Esophagus squamous epithelium (tissue), 5 donors: Measurements from ENCODE around the gene POMP. TPM values are rescaled to one million over a fixed set of nuclear protein-coding genes. Genes with fewer than 3 reads are reported as not detected.

Experiments used
- DNase-seq: peaks from one replicate; lab custom pipeline; 2025; lab: John Stamatoyannopoulos, UW
- H3K27ac ChIP-seq, 4 donors: fragments of 200-600 bp; sonication (generic); one replicate each; pipeline ENCODE4 v1.5.1; 2016 to 2019; ENCODE audit warnings: mild to moderate bottlenecking in 1 of 4
- H3K27me3 ChIP-seq, 4 donors: fragments of 200-600 bp; sonication (generic); 1 replicate in 3 of 4; 2 replicates in 1 of 4; pipeline versions ENCODE4 v1.5.1 to v1.6.0; 2017 to 2021; ENCODE audit warnings: antibody characterized with exemption in 1 of 4
- H3K36me3 ChIP-seq, 3 donors: fragments of 200-600 bp; sonication (generic); one replicate each; pipeline ENCODE4 v1.5.1; 2016 to 2019
- H3K4me1 ChIP-seq, 3 donors: fragments of 200-600 bp; sonication (generic); one replicate each; pipeline ENCODE4 v1.5.1; 2017 to 2019
- H3K4me3 ChIP-seq, 4 donors: fragments of 200-600 bp; sonication (generic); 1 replicate in 3 of 4; 2 replicates in 1 of 4; pipeline ENCODE4 v1.5.1; 2016 to 2019; ENCODE audit warnings: mild to moderate bottlenecking in 2 of 4, moderate library complexity in 1 of 4
- H3K9me3 ChIP-seq, 3 donors: fragments of 200-600 bp; sonication (generic); one replicate each; pipeline ENCODE4 v1.5.1; 2016 to 2019
- POLR2A ChIP-seq, 4 donors: fragments of 450-650 bp; IDR thresholded peaks; one replicate each; pipeline ENCODE4 v1.6.1; 2017; ENCODE audit warnings: antibody characterized with exemption in 4 of 4, mild to moderate bottlenecking in 4 of 4, moderate library complexity in 3 of 4
- WGBS, 2 donors: methylation state at CpG; one replicate each; pipeline ENCODE4 v1.1.5; 2018; 5-methylcytosine and 5-hydroxymethylcytosine counted together
- intact Hi-C: fragments of 100-400 bp; cut with DNase I; formaldehyde crosslinking; loops from one replicate; pipeline ENCODE4 v1.15.0; 2022
- total RNA-seq, 4 donors: library from RNA; depleted of rRNA; stranded (reverse); fragments of >200 nt; gene quantifications; one replicate each; pipeline ENCODE4 v1.1.0, GENCODE V29; 2016
- TF ChIP-seq, protein P1 (sequence below), 6 experiments: fragments of 450-650 bp in 4 of 6; fragments of 200-600 bp in 2 of 6; sonication (generic) in 2 of 6; IDR thresholded peaks; one replicate each; pipeline ENCODE4 v1.5.1; 2016 to 2019; ENCODE audit warnings: antibody characterized with exemption in 6 of 6, mild to moderate bottlenecking in 4 of 6, moderate library complexity in 4 of 6
- donor health status: DM: yes; HTN: yes; CAD: no.

Gene POMP, protein sequence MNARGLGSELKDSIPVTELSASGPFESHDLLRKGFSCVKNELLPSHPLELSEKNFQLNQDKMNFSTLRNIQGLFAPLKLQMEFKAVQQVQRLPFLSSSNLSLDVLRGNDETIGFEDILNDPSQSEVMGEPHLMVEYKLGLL
- 10 to 100 TPM; 42.8 to 79.4 (median 65.3) TPM for total RNA-seq

DNA sequence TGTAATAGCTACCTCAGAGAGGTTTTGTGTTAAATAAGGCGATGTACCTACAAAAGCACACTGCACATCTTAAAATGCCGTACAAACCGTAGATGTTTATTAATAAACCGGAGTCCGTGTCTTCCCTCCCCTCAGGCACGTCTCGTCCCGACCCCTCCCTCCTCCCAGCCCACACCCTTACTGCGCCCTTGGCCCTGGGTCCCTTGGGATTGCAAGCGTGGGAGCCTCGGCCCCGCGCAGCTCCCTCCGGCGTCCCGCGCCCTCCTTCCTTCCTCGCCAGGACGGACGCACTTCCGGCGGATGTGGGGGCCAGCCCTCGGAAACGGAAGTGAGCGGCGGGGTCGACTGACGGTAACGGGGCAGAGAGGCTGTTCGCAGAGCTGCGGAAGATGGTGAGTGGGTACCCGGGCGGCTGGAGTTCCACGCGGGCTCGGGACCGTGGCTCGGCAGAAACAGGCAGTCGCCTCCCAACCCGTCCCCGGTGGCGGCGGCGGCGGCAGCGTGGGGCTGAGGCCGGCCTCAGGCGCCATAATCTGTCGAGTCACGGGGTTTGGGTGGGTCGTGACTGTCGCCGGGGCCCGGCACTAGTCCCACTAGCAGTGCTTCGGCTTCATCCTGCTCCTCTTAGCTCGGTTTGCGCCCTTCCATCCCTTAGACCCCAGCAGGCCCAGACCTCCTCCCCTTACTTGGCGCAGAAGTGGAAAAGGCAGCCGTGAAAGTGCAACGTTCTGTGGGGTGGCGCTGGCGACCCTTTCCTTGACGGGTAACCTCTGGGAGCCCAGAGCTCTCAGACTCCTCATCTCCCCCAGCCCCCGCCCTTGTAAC, at the start of gene POMP:
Gene POMP, plus strand, starts transcription at position 335 of the 825 bp plus-strand sequence. Its CDS starts 55 bp downstream, at position 390.
- WGBS, 2 donors = 1% methylated on average over 14 to 16 of the region's 64 CpGs
- peak within 1 kb of the TSS; percentile 91 to 98 (median 94) for H3K27ac ChIP-seq
- H3K27me3 ChIP-seq = no peaks in the 10 kb centered on the region
- no peaks in the 10 kb centered on the region for H3K9me3 ChIP-seq
- TF ChIP-seq POLR2A (IDR thresholded peaks at IDR 0.05) = peak in 3 of 4 donors; percentile 90 to 97 (median 94)
- TF ChIP-seq, protein P1, sequence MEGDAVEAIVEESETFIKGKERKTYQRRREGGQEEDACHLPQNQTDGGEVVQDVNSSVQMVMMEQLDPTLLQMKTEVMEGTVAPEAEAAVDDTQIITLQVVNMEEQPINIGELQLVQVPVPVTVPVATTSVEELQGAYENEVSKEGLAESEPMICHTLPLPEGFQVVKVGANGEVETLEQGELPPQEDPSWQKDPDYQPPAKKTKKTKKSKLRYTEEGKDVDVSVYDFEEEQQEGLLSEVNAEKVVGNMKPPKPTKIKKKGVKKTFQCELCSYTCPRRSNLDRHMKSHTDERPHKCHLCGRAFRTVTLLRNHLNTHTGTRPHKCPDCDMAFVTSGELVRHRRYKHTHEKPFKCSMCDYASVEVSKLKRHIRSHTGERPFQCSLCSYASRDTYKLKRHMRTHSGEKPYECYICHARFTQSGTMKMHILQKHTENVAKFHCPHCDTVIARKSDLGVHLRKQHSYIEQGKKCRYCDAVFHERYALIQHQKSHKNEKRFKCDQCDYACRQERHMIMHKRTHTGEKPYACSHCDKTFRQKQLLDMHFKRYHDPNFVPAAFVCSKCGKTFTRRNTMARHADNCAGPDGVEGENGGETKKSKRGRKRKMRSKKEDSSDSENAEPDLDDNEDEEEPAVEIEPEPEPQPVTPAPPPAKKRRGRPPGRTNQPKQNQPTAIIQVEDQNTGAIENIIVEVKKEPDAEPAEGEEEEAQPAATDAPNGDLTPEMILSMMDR (IDR thresholded peaks at IDR 0.05) = peak in 2 of 6 experiments; percentile 14 to 21
- peak within 1 kb of the TSS; percentile 76 to 99 (median 86) for H3K4me3 ChIP-seq
- H3K4me1 ChIP-seq = peaks cover 19 to 56% (median 23%) of the 10 kb centered on the region in 3 donors
- intact Hi-C loops = no loop called here
- H3K36me3 ChIP-seq = peaks cover 6 to 25% (median 16%) of the 10 kb centered on the region in 3 donors
- peak; percentile 43 for DNase-seq

DNA sequence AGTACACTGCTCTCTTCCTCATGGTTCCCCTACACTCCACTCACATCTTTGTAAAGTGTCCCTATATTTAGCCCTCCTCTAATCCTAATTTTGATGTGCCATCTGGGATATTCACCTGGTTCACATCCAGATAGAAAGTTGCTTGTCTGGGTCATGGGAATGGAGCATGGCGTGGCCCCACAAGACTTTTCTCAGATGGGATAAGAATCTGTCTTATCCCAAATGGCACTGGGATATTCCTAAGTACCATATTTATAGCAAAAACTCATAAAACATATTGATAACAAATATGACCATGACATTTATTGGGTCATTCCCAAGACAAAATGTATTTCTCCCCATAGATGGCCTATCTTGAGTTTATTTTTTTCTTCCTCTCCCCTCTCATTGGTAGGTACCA, 49.5 kb upstream of the POMP start:
- no peak for DNase-seq
- Histone ChIP-seq H3K9me3 (no peaks in the 10 kb centered on the region), H3K4me3 (no peak overlapping the region), H3K4me1 (no peaks in the 10 kb centered on the region), H3K36me3 (no peaks in the 10 kb centered on the region), H3K27ac (no peak overlapping the region), H3K27me3 (no peaks in the 10 kb centered on the region)
- intact Hi-C loops = no loop called here
- 70 to 73% methylated on average over 1 of the region's 1 CpG for WGBS, 2 donors
- TF ChIP-seq POLR2A (IDR thresholded peaks at IDR 0.05) = no peak
- TF ChIP-seq, protein P1 (IDR thresholded peaks at IDR 0.05) = no peak

DNA sequence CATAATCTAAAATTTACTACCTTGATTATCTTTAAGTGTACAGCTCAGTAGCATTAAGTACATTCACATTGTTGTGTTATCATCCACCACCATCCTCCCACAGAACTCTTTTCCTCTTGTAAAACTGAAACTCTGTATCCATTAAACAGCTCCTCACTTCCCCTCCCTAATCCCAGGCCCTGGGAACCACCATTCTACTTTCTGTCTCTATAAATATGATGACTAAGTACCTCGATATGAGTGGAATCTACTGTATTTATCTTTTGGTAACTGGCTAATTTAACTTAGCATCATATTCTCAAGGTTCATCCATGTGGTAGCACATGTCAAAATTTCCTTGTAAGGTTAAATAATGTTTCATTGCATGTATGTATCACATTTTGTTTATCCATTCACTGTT, 49.0 kb upstream of the POMP start:
- intact Hi-C loops = no loop called here
- no peak for TF ChIP-seq POLR2A (IDR thresholded peaks at IDR 0.05)
- TF ChIP-seq, protein P1 (IDR thresholded peaks at IDR 0.05) = no peak

DNA sequence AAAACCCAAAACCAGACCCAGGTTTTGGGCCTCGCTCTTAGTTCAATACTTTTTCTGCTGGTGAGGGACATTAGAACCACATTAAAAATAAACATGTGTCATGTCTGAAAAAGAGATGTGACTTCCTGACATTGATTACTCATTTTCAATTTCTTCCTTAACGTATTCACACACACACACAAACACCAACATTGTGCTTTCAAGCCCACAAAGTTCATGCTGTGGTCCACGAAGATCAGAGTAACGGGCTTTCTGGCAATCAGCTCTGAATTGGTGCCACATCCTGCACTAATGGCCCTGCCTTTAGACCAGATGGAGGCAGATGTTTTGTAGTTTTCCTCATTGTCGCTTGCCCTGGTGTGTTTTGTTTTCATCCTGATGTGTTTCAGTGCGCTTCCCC, 47.9 kb upstream of the POMP start:
- H3K4me3 ChIP-seq = no peak overlapping the region
- no peaks in the 10 kb centered on the region for H3K36me3 ChIP-seq
- H3K4me1 ChIP-seq = no peaks in the 10 kb centered on the region
- no peaks in the 10 kb centered on the region for H3K27me3 ChIP-seq
- intact Hi-C loops = no loop called here
- WGBS, 2 donors = 61 to 73% methylated on average over 6 of the region's 6 CpGs
- H3K9me3 ChIP-seq = no peaks in the 10 kb centered on the region
- H3K27ac ChIP-seq = no peak overlapping the region
- no peak for DNase-seq
- TF ChIP-seq, protein P1 (IDR thresholded peaks at IDR 0.05) = no peak
- no peak for TF ChIP-seq POLR2A (IDR thresholded peaks at IDR 0.05)

More for the DNA sequence above, 49.0 kb upstream of the POMP start:
- Histone ChIP-seq H3K27ac (no peak overlapping the region), H3K27me3 (no peaks in the 10 kb centered on the region), H3K4me3 (no peak overlapping the region), H3K4me1 (no peaks in the 10 kb centered on the region), H3K9me3 (no peaks in the 10 kb centered on the region), H3K36me3 (no peaks in the 10 kb centered on the region)
- DNase-seq = no peak
- 68 to 71% methylated on average over 1 of the region's 1 CpG for WGBS, 2 donors

DNA sequence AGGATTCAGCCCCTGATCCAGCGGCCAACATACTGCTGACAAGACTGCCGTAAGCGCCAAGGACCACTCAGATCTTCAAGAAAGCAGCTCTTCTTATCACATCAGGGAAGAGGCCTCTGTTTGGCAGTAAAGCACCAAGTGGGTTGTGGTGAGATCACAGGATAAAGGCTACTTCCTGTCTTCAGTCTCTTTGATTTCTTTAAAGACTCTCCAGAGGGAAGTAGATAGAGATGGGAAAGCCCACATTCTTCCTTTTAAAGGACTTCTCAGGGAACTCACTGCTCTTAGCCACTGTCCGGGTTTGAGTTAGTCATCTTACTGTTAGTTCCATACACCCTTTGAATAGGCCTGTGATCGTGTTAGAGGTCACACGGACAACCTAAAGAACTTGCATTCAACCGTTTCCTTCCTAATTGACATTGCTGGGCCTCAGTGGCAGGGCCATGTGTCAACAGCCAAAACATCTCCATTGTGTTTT, 47.2 kb upstream of the POMP start:
- Histone ChIP-seq H3K36me3 (no peaks in the 10 kb centered on the region), H3K4me3 (no peak overlapping the region), H3K4me1 (no peaks in the 10 kb centered on the region), H3K27ac (no peak overlapping the region), H3K9me3 (no peaks in the 10 kb centered on the region), H3K27me3 (no peaks in the 10 kb centered on the region)
- intact Hi-C loops = no loop called here
- TF ChIP-seq, protein P1 (IDR thresholded peaks at IDR 0.05) = no peak
- no peak for TF ChIP-seq POLR2A (IDR thresholded peaks at IDR 0.05)
- WGBS, 2 donors = 53 to 56% methylated on average over 5 to 7 of the region's 7 CpGs
- DNase-seq = no peak
